Measurements from ENCODE around the gene SYNGR1.
A peak's percentile ranks its signal among the peaks of the same experiment; 100 is the strongest.

SYNGR1 gene

DNA sequence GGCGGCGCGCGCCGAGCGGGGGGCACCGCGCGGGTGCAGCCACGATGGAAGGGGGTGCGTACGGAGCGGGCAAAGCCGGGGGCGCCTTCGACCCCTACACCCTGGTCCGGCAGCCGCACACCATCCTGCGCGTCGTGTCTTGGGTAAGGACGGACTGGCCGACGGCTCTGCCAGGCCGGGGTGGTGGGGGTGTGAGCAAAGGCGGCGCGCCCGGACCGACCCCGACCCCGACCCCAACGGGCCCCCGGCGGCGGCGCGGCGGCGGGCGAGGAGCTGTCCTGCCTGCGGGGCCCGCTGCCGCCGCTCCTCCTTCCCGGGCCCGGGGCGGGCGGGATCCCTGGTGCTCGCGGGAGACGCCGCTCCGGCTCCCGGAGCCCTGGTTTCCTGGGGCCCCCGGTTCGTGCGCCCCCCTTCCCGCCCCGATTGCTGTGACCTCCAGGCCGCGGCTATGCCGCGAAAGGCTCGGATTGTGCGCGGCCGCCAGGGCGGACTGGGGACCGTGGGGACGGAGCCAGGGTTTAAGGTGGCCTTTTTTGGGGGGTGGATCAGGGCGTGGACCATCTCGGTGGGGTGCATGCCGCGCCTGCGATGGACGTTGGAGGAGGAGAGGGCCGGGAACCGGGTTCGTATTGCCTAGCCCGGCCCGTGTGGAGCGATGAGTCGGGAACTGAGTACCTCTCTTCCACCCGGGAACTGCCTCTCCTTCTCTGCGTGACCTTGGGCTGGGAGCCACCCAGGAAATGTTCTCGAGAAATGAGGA, at the start of gene SYNGR1:
Gene SYNGR1 (plus strand): TSS at position 25 of the 760 bp plus-strand sequence. CDS start 20 bp downstream, at position 45.
- no peak for DNase-seq (ENCODE audit: low read depth)

DNA sequence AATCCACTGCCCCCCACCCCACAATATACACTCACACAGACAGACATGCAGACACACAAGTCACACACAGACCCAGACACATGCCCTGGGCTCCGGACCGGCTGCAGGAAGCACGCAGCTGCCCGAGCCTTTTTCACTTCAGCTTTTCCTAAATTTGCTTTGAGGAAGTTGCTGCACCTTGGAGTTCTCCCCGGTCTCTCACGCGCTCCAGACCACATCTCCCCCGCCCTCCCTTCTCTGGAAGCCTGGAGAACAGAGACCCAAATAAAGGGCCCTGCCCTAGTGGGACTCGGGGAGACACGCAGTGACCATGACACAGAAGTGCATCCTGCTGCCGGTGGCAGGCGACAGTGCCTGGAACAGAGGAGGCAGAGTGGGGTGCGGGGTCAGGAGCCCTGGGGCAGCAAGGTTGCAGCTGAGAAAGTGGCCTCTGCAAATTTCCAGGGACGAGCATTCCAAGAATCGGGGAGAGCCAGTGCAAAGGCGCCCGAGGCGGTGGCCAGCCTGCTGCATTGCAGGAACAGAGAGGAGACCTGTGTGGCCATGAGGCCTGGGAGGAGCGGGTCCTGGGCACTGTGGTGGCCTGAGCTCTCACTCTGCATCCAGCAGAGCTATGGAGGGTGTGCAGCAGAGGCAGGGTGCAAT, 49.5 kb upstream of the SYNGR1 start:
- no peak for DNase-seq (ENCODE audit: low read depth)

GRCh38 chr22:39301108-39301507, 48.7 kb upstream of the SYNGR1 start:
- DNase-seq (ENCODE audit: low read depth): no peak

- no peak for DNase-seq (ENCODE audit: low read depth)
Measured at GRCh38 chr22:39301926-39302325, 47.9 kb upstream of the SYNGR1 start.

DNA sequence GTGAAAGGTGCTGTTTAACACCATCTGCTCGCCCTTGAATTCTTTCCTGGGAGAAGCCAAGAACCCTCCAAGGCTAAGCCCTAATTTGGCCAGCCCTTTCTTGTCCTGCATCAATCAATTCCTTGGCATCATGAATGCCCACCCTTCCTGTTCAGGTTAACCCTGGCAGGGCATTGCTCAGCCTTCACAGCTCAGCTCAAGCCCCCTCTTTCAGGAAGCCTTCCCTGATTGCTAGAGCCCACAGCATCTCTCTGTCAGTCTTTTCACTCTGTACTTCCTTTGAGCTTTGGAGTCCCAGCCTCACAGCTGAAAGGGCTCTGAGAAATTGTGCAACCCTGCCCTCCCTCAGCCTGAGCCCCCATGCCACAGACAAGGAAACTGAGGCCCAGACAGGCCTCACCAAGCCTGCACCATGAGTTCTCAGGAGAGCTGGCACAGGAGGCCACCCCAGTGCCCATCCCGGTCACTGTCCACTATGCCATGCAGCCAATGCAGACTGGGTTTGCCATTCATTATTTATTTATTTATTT, 47.3 kb upstream of the SYNGR1 start:
- DNase-seq (ENCODE audit: low read depth): no peak

DNA sequence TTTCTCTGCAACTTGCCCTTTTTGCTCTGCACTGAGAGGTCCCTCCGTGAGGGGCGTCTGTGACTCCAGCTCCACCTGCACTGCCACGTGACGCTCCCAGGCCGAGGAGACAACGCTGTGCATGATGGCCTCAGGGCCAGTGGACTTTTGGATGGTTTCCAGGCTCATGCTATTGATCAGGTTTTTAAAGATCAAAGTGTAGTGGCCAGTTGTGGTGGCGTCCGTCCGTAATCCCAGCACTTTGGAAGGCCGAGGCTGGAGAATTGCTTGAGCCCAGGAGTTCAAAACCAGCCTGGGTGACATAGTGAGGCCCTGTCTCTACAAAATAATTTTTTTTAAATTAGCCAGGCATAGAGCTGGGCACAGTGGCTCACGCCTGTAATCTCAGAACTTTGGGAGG, 46.4 kb upstream of the SYNGR1 start:
- DNase-seq (ENCODE audit: low read depth): no peak

DNA sequence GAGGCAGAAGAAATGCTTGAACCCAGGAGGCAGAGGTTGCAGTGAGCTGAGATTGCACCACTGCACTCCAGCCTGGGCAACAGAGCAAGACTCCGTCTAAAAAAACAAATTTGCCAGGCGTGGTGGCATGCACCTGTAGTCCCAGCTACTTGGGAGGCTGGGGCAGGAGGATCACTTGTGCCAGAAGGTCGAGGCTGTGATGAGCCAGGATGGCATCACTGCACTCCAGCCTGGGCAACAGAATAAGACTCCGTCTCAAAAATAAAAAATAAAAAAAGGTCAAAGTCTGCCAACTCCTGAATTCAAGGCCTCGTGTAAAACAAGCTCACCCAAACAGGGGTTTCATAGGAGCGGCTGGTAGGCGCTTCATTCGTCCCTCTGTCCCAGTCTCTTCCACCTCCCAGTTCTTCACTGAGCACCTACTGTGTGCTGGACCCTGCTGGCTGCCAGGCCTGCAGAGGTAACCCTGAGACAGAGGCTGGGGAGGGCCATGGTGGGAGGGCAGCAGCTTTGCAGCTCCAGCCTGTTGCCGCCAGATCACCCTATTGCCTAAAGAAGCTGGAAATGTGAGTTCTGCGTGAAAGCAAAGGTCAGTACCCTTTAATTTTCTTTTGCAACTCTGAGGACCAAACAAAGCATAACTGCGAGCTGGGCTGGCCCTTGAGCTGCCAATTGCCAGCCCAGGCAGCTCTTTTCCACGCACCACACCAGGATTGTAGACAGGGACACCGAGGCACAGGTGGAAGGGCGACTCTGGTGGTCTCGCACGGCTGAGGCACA, 45.7 kb upstream of the SYNGR1 start:
- DNase-seq (ENCODE audit: low read depth): no peak

DNA sequence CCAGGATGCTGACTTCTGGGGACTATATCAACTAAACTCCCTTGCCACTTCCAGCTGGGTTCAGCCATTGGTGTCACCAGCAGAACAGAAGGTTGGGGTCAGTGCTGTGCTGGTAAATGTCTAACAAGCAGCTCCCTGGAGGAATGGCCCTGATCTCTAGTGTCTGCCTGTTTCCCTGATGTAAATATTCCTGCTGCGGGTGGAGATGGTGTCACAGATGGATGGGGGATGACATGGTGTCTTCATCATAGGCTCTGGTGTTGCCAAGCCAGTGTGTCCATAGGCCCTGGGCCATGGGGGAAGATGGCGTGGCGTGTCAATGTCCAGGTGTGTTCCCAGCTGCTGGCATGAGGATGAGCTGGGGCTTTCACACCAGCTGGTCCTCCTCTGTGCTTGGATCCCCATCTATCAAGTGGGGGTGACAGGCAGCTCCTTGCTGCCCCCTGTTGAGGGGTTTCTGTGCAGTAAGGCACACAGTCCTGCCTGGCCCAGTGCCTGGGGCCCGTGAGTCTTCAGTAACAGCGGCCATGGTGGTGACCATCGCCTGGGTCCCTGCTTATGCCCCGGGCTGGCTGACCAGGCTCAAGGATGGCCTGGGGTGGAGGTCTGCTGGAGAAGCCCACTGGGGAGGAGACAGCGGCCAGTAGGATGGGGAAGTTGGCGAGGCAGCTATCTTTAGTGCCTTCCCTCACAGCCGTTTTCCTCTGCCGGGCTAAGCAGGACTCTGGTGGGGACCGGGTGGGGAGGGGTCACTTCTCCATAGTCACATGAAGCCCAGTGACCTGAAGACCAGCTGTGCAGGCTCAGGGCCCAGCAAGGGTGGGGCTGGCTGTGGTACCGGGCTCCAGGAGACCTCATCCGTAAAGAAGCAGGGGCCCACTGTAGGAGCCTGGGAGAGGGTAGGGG, 43.1 kb upstream of the SYNGR1 start:
- DNase-seq (ENCODE audit: low read depth): peak; percentile 48

DNA sequence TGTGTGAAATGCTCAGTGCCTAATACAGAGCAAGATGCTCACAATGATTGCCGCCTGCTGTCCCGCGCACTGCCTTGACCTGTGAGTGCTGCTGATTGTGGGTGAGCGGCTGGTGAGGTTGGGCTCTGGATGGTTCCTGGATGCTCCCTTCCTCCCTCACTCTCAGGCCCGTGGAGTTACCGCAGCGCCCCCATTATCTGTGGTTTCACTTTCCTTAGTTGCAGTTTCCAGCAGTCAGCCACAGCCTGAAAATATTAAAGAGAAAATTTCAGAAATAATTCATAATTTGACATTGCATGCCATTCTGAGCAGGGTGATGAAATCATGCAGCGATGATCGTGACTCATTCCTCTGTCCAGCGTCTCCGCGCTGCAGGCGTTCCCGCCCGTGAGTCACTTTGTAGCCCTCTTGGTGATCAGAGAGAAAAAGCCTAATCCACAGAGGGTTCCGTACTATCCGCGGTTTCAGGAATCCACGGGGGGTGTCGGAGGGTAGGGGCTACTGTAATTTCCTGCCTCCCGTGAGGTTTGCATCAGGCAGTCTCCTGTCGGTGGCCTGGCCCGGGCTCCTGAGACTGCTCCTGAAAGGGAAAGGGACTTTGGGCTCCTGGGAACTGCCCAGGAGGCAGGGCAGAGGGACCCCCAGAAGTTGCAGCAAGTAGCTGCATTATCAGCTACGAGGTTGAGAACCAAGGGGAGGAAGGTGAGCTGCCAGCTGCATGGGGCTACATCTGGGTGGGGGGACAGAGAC, 41.0 kb upstream of the SYNGR1 start:
- DNase-seq (ENCODE audit: low read depth): no peak

DNA sequence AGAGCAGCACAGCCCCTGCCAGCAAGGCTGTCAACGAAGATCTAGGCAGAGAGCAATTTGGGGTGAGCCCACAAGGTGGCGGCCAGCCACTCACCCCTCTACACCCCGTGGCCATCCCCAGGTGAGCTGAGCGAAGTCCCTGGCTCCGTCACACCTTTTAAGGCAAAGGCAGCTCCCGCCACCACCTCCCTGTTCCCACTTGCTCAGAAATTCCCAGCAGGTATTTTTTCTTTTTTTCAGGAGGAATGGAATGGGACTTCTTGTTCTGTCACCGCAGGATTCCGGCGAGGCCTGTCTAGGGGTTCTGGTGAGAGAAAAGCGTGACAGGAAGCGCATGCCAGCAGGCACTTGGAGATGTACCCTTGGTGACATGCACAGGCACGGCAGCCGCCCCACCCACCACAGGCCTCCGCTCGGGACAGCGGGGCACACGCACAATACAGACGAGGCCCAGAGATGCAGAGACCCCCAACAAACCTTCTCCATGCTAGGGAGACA, 40.4 kb upstream of the SYNGR1 start:
- no peak for DNase-seq (ENCODE audit: low read depth)

DNA sequence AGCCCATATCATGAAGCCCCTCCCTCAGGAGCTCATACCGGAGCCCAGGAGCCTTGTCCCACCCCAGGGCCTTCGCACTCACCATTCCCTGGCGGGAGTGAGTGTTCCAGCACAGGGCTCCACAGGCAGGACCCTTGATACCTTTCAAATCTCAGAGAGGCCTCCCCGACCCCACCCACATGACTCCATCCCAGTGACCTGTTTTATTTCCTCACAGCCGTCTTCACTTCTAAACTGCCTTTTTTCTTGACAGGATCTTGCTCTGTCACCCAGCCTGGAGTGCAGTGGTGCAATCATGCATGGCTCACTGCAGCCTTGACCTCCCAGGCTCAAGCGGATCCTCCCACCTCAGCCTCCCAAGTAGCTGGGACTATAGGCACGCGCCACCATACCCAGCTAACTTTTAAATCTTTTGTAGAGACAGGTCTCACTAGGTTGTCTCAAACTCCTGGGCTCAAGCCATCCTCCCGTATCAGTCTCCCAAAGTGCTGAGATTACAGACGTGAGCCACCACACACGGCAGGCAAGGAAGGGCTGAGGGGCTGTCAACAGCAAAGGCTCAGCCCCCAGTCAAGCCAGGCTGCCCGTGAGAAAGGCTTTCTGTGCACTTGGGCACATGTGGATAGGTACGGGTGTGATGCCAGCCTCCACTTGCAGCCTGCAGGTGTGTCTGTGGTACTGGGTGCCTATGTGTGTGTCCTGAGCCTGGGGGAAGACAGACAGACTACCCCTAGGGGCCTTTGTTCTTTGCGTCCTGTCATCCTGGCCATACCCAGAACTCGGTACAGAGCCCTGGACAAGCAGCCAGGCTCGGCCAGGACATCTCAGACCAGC, 39.7 kb upstream of the SYNGR1 start:
- DNase-seq (ENCODE audit: low read depth): no peak

- DNase-seq (ENCODE audit: low read depth): peak; percentile 41
Measured at GRCh38 chr22:39311592-39312400, 38.0 kb upstream of the SYNGR1 start.

- no peak for DNase-seq (ENCODE audit: low read depth)
Measured at GRCh38 chr22:39312410-39312809, 37.4 kb upstream of the SYNGR1 start.

GRCh38 chr22:39313258-39314001, 36.4 kb upstream of the SYNGR1 start:
- no peak for DNase-seq (ENCODE audit: low read depth)

GRCh38 chr22:39314251-39314971, 35.4 kb upstream of the SYNGR1 start:
- no peak for DNase-seq (ENCODE audit: low read depth)

GRCh38 chr22:39315389-39315788, 34.4 kb upstream of the SYNGR1 start:
- DNase-seq (ENCODE audit: low read depth): no peak

- peak; percentile 70 for DNase-seq (ENCODE audit: low read depth)
Measured at GRCh38 chr22:39316440-39317083, 33.2 kb upstream of the SYNGR1 start.
